IgD-negative memory B cell (primary cell): Measurements from ENCODE around the gene BMERB1. TPM values are rescaled to one million over a fixed set of nuclear protein-coding genes. Genes with fewer than 3 reads are reported as not detected.

Experiments
- H3K27ac Mint-ChIP-seq, 3 donors: one replicate each; pipeline ENCODE4 v1.8.0; 2020 to 2022; ENCODE audit warnings: mild to moderate bottlenecking in 3 of 3, mixed read lengths in 3 of 3, moderate library complexity in 1 of 3
- H3K27me3 Mint-ChIP-seq: one replicate; pipeline ENCODE4 v1.8.0; 2021; ENCODE audit warnings: mixed read lengths
- H3K36me3 Mint-ChIP-seq: one replicate; pipeline ENCODE4 v1.8.0; 2020; ENCODE audit warnings: mild to moderate bottlenecking, mixed read lengths
- H3K4me1 Mint-ChIP-seq, 3 donors: one replicate each; pipeline ENCODE4 v1.8.0; 2020 to 2022; ENCODE audit warnings: mixed read lengths in 3 of 3, mild to moderate bottlenecking in 1 of 3
- H3K4me3 Mint-ChIP-seq, 4 donors: one replicate each; pipeline ENCODE4 v1.8.0; 2020 to 2022; ENCODE audit warnings: mild to moderate bottlenecking in 4 of 4, mixed read lengths in 4 of 4, moderate library complexity in 3 of 4
- H3K9me3 Mint-ChIP-seq, 3 donors: one replicate each; pipeline ENCODE4 v1.8.0; 2020 to 2021; ENCODE audit warnings: mixed read lengths in 3 of 3, mild to moderate bottlenecking in 1 of 3
- polyA plus RNA-seq: library from polyadenylated mRNA; unstranded; fragments of 300-500 nt; fragmentation: Illumina TruSeq; gene quantifications from one replicate; pipeline ENCODE4 v1.2.3, GENCODE V29; 2021

BMERB1 gene
- polyA plus RNA-seq, 1 donor from 2014 or later: 4.2 TPM

DNA sequence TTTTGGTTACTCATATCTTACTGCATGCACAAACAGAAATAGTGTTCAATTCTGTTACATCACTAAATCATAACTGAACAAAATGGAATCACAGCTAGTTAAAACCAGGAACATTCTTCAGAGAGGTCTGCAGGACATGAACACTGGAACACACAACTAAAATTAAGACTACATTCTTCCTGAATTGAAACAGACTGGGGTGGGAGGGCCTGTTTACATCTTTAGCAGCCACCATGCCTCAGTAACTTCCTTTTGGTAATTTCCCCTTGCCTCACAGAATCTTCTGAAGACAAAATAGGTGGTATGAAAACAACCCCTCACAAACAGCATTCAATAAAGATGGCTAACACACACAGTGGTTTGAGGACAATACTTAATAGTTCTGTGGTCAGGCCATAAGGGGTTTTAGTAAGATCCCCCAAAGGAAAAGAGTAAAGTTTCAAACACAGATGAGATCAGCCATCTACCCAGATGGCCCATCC lies 202.0 kb downstream of the BMERB1 start:
- Mint-ChIP-seq H3K27ac (peak overlapping the region; percentile 98), H3K4me3 (peak overlapping the region; percentile 76 to 94 (median 90)), H3K4me1 (peaks cover 55 to 70% (median 65%) of the 10 kb centered on the region in 3 donors), H3K36me3 (peaks cover 11% of the 10 kb centered on the region), H3K27me3 (no peaks in the 10 kb centered on the region), H3K9me3 (no peaks in the 10 kb centered on the region)

Other genes starting within 250 kb of the BMERB1 start
- gene NPIPA5, start 56.3 kb upstream of the BMERB1 start, polyA plus RNA-seq: 1.4 TPM
- gene MPV17L, start 38.8 kb upstream of the BMERB1 start, polyA plus RNA-seq: 0.04 TPM
- 38.4 TPM for gene MARF1, start 208.6 kb downstream of the BMERB1 start, polyA plus RNA-seq
- gene NDE1, start 215.7 kb downstream of the BMERB1 start, polyA plus RNA-seq: 79.2 TPM